GM19099 (cell line): ENCODE data around the gene ABCG2.

Source experiments
- POLR2A ChIP-seq: IDR thresholded peaks from 3 replicates; pipeline ENCODE4 v1.6.1; 2011; ENCODE audit warnings: low read depth; ENCODE audit not compliant: insufficient read length; ENCODE audit errors: extremely low read depth

ABCG2 gene

DNA sequence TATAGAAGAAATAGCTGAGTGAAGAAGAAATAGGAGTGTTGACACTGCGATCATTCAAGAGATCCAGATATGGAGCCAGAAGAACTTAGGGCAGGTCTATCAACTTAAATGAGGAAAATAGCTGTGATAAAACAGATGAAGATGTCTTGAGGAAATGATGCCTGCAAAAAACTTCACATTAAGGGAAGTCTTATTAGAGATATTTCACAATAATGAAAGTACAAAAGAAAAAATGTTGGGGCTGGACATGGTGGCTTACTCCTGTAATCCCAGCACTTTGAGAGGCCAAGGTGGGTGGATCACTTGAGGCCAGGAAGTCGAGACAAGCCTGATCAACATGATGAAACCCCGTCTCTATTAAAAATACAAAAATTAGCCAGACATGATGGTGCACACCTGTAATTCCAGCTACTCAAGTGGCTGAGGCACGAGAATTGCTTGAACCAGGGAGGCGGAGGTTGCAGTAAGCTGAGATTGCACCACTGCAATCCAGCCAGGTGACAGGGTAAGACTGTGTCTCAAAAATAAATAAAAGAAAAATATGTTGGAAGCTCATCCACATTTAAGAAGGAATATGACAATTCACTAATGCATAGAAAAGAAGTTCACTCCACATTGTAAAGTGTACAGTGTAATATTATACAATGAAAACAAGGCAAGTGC, 94.7 kb downstream of the ABCG2 start:
- no peak for TF ChIP-seq POLR2A

DNA sequence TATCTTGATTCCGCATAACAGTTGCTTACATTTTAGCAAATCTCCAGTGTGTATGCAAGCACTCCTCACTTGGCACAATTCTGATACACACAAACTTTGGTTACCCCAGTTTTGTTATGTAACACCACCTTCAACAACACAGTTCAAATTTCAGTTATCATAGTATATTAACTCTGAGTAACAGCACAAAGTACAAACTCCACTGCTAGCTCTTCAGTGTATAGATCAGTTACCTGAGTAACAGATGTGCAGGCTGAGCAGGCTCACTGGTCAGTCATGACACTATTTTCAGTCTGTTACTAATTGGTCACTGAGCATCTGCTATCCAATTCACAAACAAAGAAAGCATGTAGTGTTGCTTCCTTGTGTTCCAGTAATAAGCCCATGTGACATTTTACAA, 95.6 kb downstream of the ABCG2 start:
- no peak for TF ChIP-seq POLR2A

- TF ChIP-seq POLR2A, result no peak
These were observed 96.1 kb downstream of the ABCG2 start for GRCh38 chr4:88062311-88062710.

GRCh38 chr4:88060431-88060830, 98.0 kb downstream of the ABCG2 start:
- TF ChIP-seq POLR2A, result no peak

DNA sequence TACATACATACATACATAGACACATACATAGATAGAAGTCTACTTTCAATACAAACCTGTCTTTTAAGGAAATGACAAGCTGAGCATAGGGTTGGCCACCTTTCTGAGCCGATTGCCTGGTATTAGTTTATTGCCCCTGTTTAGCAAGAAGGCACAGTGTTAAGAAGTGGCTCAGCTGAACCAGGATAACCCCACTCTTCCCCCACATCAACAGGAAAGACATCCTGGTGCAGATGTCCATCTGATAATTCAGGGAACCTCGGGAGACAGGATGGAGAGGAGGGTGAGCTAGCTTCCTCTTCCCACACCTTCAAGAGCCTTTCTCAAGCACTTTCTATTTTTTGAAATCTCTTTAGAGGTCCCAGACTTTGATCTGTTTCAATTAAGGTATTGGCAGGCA, 98.7 kb downstream of the ABCG2 start:
- TF ChIP-seq POLR2A, result no peak

GRCh38 chr4:88058295-88058694, 100.1 kb downstream of the ABCG2 start:
- no peak for TF ChIP-seq POLR2A

DNA sequence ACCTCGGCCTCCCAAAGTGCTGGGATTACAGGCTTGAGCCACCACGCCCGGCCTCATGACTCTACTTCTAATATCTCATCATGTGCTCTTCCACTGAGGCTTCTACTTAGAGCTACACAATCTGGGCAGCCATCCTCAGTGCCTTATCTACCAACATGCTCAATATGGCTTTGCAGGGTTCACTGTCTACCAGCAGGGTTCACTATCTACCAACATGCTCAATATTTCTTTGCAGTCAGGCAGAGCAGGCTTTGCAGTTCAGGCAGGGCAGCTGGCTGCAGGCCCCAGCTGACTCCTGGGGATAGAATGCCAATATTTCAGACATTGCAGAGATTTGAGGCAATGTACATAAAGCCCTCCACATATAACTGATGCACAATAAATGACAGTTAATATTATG, 103.5 kb downstream of the ABCG2 start:
- TF ChIP-seq POLR2A, result no peak

- no peak for TF ChIP-seq POLR2A
These were observed 104.2 kb downstream of the ABCG2 start for GRCh38 chr4:88054229-88054628.

GRCh38 chr4:88045021-88045420, 113.4 kb downstream of the ABCG2 start:
- no peak for TF ChIP-seq POLR2A

GRCh38 chr4:88043586-88044340, 114.7 kb downstream of the ABCG2 start:
- TF ChIP-seq POLR2A, result no peak

DNA sequence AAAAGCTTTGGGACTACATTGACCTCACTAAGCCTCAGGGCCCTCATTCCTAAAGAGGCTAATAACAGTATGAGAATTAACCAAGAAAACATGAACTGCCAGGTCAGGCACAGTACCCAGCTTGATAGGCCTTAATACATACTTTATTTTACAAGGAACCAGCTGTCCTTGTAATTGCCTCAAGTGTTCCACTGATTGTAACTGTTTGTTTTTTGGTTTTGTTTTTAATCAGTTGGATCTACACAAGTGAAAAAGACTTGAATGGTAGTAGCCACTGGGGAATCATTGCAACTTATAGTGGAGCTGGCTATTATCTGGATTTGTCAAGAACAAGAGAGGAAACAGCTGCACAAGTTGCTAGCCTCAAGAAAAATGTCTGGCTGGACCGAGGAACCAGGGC, 115.4 kb downstream of the ABCG2 start:
- TF ChIP-seq POLR2A, result no peak

GRCh38 chr4:88041626-88042025, 116.8 kb downstream of the ABCG2 start:
- TF ChIP-seq POLR2A, result no peak

DNA sequence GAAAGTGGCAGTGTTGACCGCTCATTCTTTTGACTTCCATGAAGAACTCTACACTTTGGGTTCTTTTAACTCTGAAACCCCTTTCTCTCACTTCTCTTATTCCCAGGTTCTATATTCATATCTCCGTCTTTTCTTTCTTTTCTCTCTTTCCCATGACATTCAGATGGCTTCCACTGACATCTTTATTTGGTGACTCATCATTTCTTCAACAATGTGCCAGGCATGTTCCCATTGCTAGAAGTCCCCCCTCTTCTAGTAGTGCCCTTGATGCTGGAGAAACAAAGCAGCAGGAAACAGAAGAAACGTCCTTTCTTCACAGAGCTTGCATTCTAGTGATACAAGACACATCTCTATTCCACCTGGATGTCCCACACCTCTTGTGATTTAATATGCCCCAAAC, 117.7 kb downstream of the ABCG2 start:
- TF ChIP-seq POLR2A, result no peak
